Activated T-cell treated with anti-CD3 and anti-CD28 coated beads, Interleukin-2, amount 50 U/mL, for 24 hours (primary cell): ENCODE data around the gene DISC1.
"Not testable (repeated sequence)": the region's sequence is repeated elsewhere in the genome, so short reads cannot be mapped to it uniquely, and the experiment has no call there.

Experiments used
- DNase-seq: peaks from one replicate; pipeline ENCODE4 v3.0.0-alpha.2; 2020
- H3K27ac Mint-ChIP-seq: 2 replicates; pipeline ENCODE4 v1.8.0; 2020; ENCODE audit warnings: mild to moderate bottlenecking, mixed read lengths
- H3K27me3 Mint-ChIP-seq: 2 replicates; pipeline ENCODE4 v1.8.0; 2020; ENCODE audit warnings: mixed read lengths
- H3K36me3 Mint-ChIP-seq: 2 replicates; pipeline ENCODE4 v1.8.0; 2020; ENCODE audit warnings: low read depth, mixed read lengths
- H3K4me1 Mint-ChIP-seq: 2 replicates; pipeline ENCODE4 v1.8.0; 2020; ENCODE audit warnings: low read depth, mixed read lengths
- H3K4me3 Mint-ChIP-seq: 2 replicates; pipeline ENCODE4 v1.8.0; 2020; ENCODE audit warnings: mild to moderate bottlenecking, moderate library complexity, mixed read lengths
- H3K9me3 Mint-ChIP-seq: 2 replicates; pipeline ENCODE4 v1.8.0; 2020; ENCODE audit warnings: mixed read lengths

The DISC1 gene

DNA sequence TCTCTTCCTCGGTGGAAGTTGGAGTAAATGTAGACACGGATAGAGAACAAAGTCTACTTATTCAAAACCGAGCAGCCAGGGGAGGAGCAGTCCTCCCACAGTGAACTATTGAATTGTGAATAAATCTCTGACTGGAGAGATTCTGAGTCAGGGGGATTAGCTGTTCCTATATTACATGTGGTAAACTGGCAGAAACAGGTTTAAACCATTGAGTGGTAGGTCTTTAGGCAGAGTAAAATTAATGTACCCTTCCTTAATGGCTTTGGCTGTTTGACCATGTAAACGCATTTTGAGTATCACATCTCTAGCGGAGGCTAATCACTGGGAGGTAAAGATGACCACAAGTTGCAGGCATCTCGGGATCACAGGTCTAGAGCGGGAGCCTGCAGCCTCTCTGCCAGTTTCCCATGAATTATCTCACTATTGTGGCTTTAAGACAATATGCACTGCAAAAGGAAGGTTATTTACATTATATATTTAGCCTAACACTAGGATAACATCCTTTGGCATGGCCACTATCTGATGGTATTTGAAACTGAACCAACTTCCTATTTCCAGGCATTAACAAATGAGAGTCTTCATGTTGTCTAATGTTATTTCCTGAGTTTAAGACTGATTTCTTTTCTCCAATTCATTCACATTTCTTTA is 7.9 kb upstream of the DISC1 start:
- Mint-ChIP-seq H3K27ac (no peak overlapping the region), H3K4me1 (peaks cover 16% of the 10 kb centered on the region), H3K9me3 (peaks cover 11% of the 10 kb centered on the region), H3K36me3 (peaks cover 5% of the 10 kb centered on the region), H3K27me3 (no peaks in the 10 kb centered on the region), H3K4me3 (no peak overlapping the region)
- DNase-seq, result no peak

GRCh38 chr1:231619257-231619634 is 7.3 kb upstream of the DISC1 start:
- DNase-seq, result no peak
- Mint-ChIP-seq H3K4me3 (no peak overlapping the region), H3K9me3 (peaks cover 6% of the 10 kb centered on the region), H3K27me3 (no peaks in the 10 kb centered on the region), H3K27ac (no peak overlapping the region), H3K36me3 (peaks cover 1% of the 10 kb centered on the region), H3K4me1 (peaks cover 10% of the 10 kb centered on the region)

DNA sequence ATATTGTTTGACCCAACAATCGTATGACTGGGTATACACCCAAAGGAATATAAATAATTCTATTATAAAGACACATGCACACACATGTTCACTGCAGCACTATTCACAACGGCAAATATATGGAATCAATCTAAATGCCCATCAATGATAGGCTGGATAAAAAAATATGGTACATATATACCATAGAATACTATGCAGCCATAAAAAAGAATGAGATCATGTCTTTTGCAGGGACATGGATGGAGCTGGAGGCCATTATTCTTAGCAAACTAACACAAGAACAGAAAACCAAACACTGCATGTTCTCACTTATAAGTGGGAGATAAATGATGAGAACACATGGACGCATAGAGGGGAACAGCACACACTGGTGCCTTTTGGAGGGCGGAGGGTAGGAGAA is 1.5 kb upstream of the DISC1 start:
- H3K4me1 Mint-ChIP-seq, result peaks cover 27% of the 10 kb centered on the region
- DNase-seq, H3K9me3 Mint-ChIP-seq, H3K27me3 Mint-ChIP-seq, H3K4me3 Mint-ChIP-seq, H3K27ac Mint-ChIP-seq, H3K36me3 Mint-ChIP-seq: not testable (repeated sequence)

GRCh38 chr1:231625975-231626534 is 535 bp upstream of the DISC1 start:
- Mint-ChIP-seq H3K9me3 (no peaks in the 10 kb centered on the region), H3K27me3 (no peaks in the 10 kb centered on the region)
- DNase-seq, result no peak

DNA sequence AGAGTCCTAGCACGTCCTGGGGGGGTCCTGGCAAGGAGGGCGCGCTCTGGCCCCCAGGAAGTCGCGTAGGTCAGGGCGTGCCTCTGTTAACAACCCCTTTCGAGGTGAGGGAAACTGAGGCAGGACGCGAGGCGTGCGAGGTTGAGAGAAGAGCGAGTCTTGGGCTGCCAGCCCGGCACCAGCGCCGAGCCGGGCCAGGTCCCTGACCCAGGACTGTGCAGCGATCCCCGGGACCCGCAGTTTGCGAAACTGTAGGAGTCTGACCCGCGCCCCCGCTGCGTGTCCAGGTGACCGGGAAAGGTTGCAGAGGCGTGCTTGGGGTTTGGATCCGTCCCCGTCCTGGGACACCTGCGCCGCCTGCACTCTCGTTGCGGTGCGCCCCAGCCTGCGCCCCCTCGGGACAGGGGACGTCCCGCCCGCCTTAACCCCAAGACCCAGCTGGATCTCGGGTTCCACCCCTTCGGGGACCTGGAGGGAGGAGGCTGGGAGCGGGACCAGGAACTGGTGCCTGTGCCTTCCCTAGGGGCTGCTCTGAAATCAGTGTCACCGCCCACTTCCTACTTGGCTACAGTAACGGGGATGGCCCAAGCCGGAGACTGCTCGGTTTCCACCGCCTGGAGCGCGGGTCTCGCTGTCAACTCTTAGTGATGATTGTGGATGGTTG is 493 bp downstream of the DISC1 start:
- Mint-ChIP-seq H3K4me3 (peak overlapping the region; percentile 84), H3K27ac (peak overlapping the region; percentile 39), H3K4me1 (peaks cover 37% of the 10 kb centered on the region), H3K36me3 (peaks cover 2% of the 10 kb centered on the region), H3K27me3 (no peaks in the 10 kb centered on the region), H3K9me3 (no peaks in the 10 kb centered on the region)
- DNase-seq, result peak; percentile 62

More at GRCh38 chr1:231625975-231626534, 535 bp upstream of the DISC1 start:
- Mint-ChIP-seq H3K27ac (peak overlapping the region; percentile 88), H3K4me3 (peak overlapping the region; percentile 84), H3K36me3 (peaks cover 2% of the 10 kb centered on the region), H3K4me1 (peaks cover 34% of the 10 kb centered on the region)

- Mint-ChIP-seq H3K27ac (peak overlapping the region; percentile 89), H3K9me3 (no peaks in the 10 kb centered on the region), H3K4me1 (peaks cover 41% of the 10 kb centered on the region), H3K27me3 (no peaks in the 10 kb centered on the region), H3K4me3 (peak overlapping the region; percentile 84), H3K36me3 (peaks cover 2% of the 10 kb centered on the region)
- DNase-seq, result peak; percentile 59
These were observed 1.8 kb downstream of the DISC1 start for GRCh38 chr1:231628207-231628876.

- DNase-seq, result no peak
- Mint-ChIP-seq H3K4me1 (peaks cover 41% of the 10 kb centered on the region), H3K36me3 (peaks cover 2% of the 10 kb centered on the region), H3K9me3 (no peaks in the 10 kb centered on the region), H3K27me3 (no peaks in the 10 kb centered on the region), H3K4me3 (no peak overlapping the region), H3K27ac (no peak overlapping the region)
These were observed 2.5 kb downstream of the DISC1 start for GRCh38 chr1:231629132-231629531.

GRCh38 chr1:231630558-231631205 is 4.1 kb downstream of the DISC1 start:
- H3K36me3 Mint-ChIP-seq, result peaks cover 2% of the 10 kb centered on the region
- no peak for DNase-seq
- H3K4me1 Mint-ChIP-seq, result peaks cover 41% of the 10 kb centered on the region
- H3K9me3 Mint-ChIP-seq, result no peaks in the 10 kb centered on the region
- H3K4me3 Mint-ChIP-seq, result no peak overlapping the region
- H3K27ac Mint-ChIP-seq, result no peak overlapping the region
- no peaks in the 10 kb centered on the region for H3K27me3 Mint-ChIP-seq

DNA sequence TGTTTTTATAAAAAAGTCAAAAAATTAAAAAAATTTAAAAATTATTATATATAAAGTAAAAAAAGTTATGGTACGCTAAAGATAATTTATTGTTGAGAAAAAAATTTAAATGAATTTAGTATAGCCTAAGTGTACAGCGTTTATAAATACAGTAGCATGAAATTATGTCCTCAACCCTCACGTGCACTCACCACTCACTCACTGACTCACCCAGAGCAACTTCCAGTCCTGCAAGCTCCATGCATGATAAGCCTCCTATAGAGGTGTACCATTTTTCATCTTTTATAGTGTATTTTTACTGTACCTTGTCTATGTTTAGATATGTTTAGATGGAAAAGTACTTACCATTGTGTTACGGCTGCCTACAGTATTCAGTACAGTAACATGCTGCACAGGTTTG is 5.1 kb downstream of the DISC1 start:
- no peak overlapping the region for H3K27ac Mint-ChIP-seq
- H3K36me3 Mint-ChIP-seq, result no peaks in the 10 kb centered on the region
- no peak overlapping the region for H3K4me3 Mint-ChIP-seq
- H3K9me3 Mint-ChIP-seq, result no peaks in the 10 kb centered on the region
- H3K4me1 Mint-ChIP-seq, result peaks cover 36% of the 10 kb centered on the region
- H3K27me3 Mint-ChIP-seq, result no peaks in the 10 kb centered on the region
- no peak for DNase-seq

GRCh38 chr1:231632119-231632518 is 5.5 kb downstream of the DISC1 start:
- H3K9me3 Mint-ChIP-seq, result no peaks in the 10 kb centered on the region
- H3K27me3 Mint-ChIP-seq, result no peaks in the 10 kb centered on the region
- H3K4me1 Mint-ChIP-seq, result peaks cover 36% of the 10 kb centered on the region
- H3K4me3 Mint-ChIP-seq, result no peak overlapping the region
- no peak overlapping the region for H3K27ac Mint-ChIP-seq
- no peaks in the 10 kb centered on the region for H3K36me3 Mint-ChIP-seq
- no peak for DNase-seq

- Mint-ChIP-seq H3K4me3 (no peak overlapping the region), H3K9me3 (peaks cover 4% of the 10 kb centered on the region), H3K27me3 (no peaks in the 10 kb centered on the region), H3K27ac (no peak overlapping the region), H3K4me1 (peaks cover 33% of the 10 kb centered on the region), H3K36me3 (no peaks in the 10 kb centered on the region)
- no peak for DNase-seq
These were observed 7.9 kb downstream of the DISC1 start for GRCh38 chr1:231634323-231635013.

GRCh38 chr1:231636157-231636556 is 9.6 kb downstream of the DISC1 start:
- no peaks in the 10 kb centered on the region for H3K27me3 Mint-ChIP-seq
- DNase-seq, result no peak
- no peaks in the 10 kb centered on the region for H3K36me3 Mint-ChIP-seq
- peaks cover 4% of the 10 kb centered on the region for H3K9me3 Mint-ChIP-seq
- no peak overlapping the region for H3K27ac Mint-ChIP-seq
- no peak overlapping the region for H3K4me3 Mint-ChIP-seq
- H3K4me1 Mint-ChIP-seq, result peaks cover 34% of the 10 kb centered on the region

DNA sequence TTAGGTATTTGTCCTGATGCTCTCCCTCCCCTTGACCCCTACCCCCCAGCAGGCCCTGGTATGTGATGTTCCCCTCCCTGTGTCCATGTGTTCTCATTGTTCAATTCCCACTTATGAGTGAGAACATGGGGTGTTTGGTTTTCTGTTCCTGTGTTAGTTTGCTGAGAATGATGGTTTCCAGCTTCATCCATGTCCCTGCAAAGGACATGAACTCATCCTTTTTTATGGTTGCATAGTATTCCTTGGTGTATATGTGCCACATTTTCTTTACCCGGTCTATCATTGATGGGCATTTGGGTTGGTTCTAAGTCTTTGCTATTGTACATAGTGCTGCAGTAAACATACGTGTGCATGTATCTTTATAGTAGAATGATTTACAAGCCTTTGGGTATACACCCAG is 10.3 kb downstream of the DISC1 start:
- not testable (repeated sequence) for H3K27ac Mint-ChIP-seq, H3K27me3 Mint-ChIP-seq, H3K4me3 Mint-ChIP-seq, DNase-seq, H3K9me3 Mint-ChIP-seq, H3K36me3 Mint-ChIP-seq
- peaks cover 34% of the 10 kb centered on the region for H3K4me1 Mint-ChIP-seq

- Mint-ChIP-seq H3K36me3 (no peaks in the 10 kb centered on the region), H3K4me3 (no peak overlapping the region), H3K9me3 (peaks cover 4% of the 10 kb centered on the region), H3K27ac (no peak overlapping the region), H3K4me1 (peaks cover 39% of the 10 kb centered on the region), H3K27me3 (no peaks in the 10 kb centered on the region)
- DNase-seq, result no peak
These were observed 12.1 kb downstream of the DISC1 start for GRCh38 chr1:231638647-231639046.
